Gastrocnemius medialis (tissue), 4 donors: Measurements from ENCODE around the gene CCDC107. TPM values are rescaled to one million over a fixed set of nuclear protein-coding genes. Genes with fewer than 3 reads are reported as not detected.
A peak's percentile ranks its signal among the peaks of the same experiment; 100 is the strongest.

Experiments used
- ATAC-seq, 2 donors: fragments of 150-250 bp; one replicate each; pipeline ENCODE4 v1.9.1; 2016
- DNase-seq, 2 donors: peaks; one replicate each; pipeline ENCODE4 v3.0.0-alpha.2; 2019
- H3K27ac ChIP-seq, 4 donors: fragments of 200-600 bp; sonication (generic); 1 replicate in 1 of 4; 2 replicates in 3 of 4; pipeline ENCODE4 v1.5.1; 2016 to 2018; ENCODE audit warnings: mild to moderate bottlenecking in 2 of 4, moderate library complexity in 1 of 4
- H3K27me3 ChIP-seq, 3 donors: fragments of 200-600 bp; sonication (generic) in 2 of 3; 1 replicate in 1 of 3; 2 replicates in 2 of 3; pipeline versions ENCODE4 v1.5.1 to v1.6.0; 2016 to 2019; ENCODE audit warnings: mild to moderate bottlenecking in 1 of 3, moderate library complexity in 1 of 3
- H3K36me3 ChIP-seq, 2 donors: fragments of 200-600 bp; sonication (generic) in 1 of 2; one replicate each; pipeline ENCODE4 v1.5.1; 2017 to 2018
- H3K4me1 ChIP-seq, 2 donors: fragments of 200-600 bp; sonication (generic) in 1 of 2; one replicate each; pipeline ENCODE4 v1.5.1; 2016 to 2017; ENCODE audit warnings: mild to moderate bottlenecking in 2 of 2
- H3K4me3 ChIP-seq, 4 donors: fragments of 200-600 bp; sonication (generic) in 3 of 4; 1 replicate in 1 of 4; 2 replicates in 3 of 4; pipeline ENCODE4 v1.5.1; 2016 to 2019; ENCODE audit warnings: mild to moderate bottlenecking in 2 of 4
- H3K9me3 ChIP-seq, 3 donors: fragments of 200-600 bp; sonication (generic) in 2 of 3; 1 replicate in 1 of 3; 2 replicates in 2 of 3; pipeline ENCODE4 v1.5.1; 2016 to 2019
- POLR2A ChIP-seq, 2 donors: fragments of 450-650 bp; IDR thresholded peaks; one replicate each; pipeline ENCODE4 v1.6.1; 2017; ENCODE audit warnings: antibody characterized with exemption in 2 of 2, mild to moderate bottlenecking in 2 of 2, moderate library complexity in 2 of 2
- in situ Hi-C, 4 donors: fragments of 200-750 bp; cut with MboI; loops; one replicate each; pipeline versions ENCODE4 v1.15.0 to v1.8.0; 2017; ENCODE audit warnings: low sequenced_read_pairs in 4 of 4
- intact Hi-C: fragments of 100-400 bp; cut with DNase I; formaldehyde crosslinking; loops from one replicate; pipeline ENCODE4 v1.15.1; 2023; ENCODE audit warnings: low total_unique reads
- total RNA-seq, 4 donors: library from RNA; depleted of rRNA; stranded (reverse); fragments of >200 nt; gene quantifications; one replicate each; pipeline versions ENCODE4 v1.1.0 to v1.2.3, GENCODE V29; 2016
- TF ChIP-seq, protein P1 (sequence below), 5 experiments: fragments of 450-650 bp in 3 of 5; fragments of 200-600 bp in 2 of 5; sonication (generic) in 2 of 5; IDR thresholded peaks in 4 of 5; conservative IDR thresholded peaks in 1 of 5; 1 replicate in 4 of 5; 2 replicates in 1 of 5; pipeline ENCODE4 v1.5.1; 2016 to 2019; ENCODE audit warnings: antibody characterized with exemption in 5 of 5, mild to moderate bottlenecking in 3 of 5, moderate library complexity in 3 of 5

Gene CCDC107
- total RNA-seq, 4 donors from 2014 or later, result 21.9 to 45.3 (median 31.5) TPM

DNA sequence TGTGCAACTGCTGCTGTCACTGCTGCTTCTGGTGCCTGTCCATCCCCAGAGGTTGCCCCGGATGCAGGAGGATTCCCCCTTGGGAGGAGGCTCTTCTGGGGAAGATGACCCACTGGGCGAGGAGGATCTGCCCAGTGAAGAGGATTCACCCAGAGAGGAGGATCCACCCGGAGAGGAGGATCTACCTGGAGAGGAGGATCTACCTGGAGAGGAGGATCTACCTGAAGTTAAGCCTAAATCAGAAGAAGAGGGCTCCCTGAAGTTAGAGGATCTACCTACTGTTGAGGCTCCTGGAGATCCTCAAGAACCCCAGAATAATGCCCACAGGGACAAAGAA, 15.9 kb downstream of the CCDC107 start:
- H3K4me3 ChIP-seq, result no peak overlapping the region
- no peaks in the 10 kb centered on the region for H3K27me3 ChIP-seq
- TF ChIP-seq POLR2A (IDR thresholded peaks at IDR 0.05), result no peak
- TF ChIP-seq, protein P1, sequence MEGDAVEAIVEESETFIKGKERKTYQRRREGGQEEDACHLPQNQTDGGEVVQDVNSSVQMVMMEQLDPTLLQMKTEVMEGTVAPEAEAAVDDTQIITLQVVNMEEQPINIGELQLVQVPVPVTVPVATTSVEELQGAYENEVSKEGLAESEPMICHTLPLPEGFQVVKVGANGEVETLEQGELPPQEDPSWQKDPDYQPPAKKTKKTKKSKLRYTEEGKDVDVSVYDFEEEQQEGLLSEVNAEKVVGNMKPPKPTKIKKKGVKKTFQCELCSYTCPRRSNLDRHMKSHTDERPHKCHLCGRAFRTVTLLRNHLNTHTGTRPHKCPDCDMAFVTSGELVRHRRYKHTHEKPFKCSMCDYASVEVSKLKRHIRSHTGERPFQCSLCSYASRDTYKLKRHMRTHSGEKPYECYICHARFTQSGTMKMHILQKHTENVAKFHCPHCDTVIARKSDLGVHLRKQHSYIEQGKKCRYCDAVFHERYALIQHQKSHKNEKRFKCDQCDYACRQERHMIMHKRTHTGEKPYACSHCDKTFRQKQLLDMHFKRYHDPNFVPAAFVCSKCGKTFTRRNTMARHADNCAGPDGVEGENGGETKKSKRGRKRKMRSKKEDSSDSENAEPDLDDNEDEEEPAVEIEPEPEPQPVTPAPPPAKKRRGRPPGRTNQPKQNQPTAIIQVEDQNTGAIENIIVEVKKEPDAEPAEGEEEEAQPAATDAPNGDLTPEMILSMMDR (IDR thresholded peaks at IDR 0.05 in 4 of 5, conservative IDR thresholded peaks at IDR 0.05 in 1 of 5), result no peak
- H3K36me3 ChIP-seq, result no peaks in the 10 kb centered on the region
- H3K9me3 ChIP-seq, result no peaks in the 10 kb centered on the region
- in situ Hi-C loops (loop anchor here in 1 of 4 donors (25.0 kb wide), 1 partner anchor 112 kb away; a partner anchor contains a TSS), intact Hi-C loops (no loop called here)
- DNase-seq, result no peak
- peaks cover 7 to 24% of the 10 kb centered on the region in 2 donors for H3K4me1 ChIP-seq
- no peak for ATAC-seq
- peak overlapping the region in 2 of 4 donors; percentile 22 to 38 for H3K27ac ChIP-seq

DNA sequence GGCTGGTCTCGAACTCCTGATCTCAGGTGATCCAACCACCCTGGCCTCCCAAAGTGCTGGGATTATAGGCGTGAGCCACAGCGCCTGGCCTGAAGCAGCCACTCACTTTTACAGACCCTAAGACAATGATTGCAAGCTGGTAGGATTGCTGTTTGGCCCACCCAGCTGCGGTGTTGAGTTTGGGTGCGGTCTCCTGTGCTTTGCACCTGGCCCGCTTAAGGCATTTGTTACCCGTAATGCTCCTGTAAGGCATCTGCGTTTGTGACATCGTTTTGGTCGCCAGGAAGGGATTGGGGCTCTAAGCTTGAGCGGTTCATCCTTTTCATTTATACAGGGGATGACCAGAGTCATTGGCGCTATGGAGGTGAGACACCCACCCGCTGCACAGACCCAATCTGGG, 17.1 kb downstream of the CCDC107 start:
- no peak for TF ChIP-seq POLR2A (IDR thresholded peaks at IDR 0.05)
- TF ChIP-seq, protein P1 (IDR thresholded peaks at IDR 0.05 in 4 of 5, conservative IDR thresholded peaks at IDR 0.05 in 1 of 5), result no peak
- ATAC-seq (no peak), DNase-seq (no peak)
- intact Hi-C loops (no loop called here), in situ Hi-C loops (no loop called here)
- Histone ChIP-seq H3K36me3 (no peaks in the 10 kb centered on the region), H3K27ac (no peak overlapping the region), H3K4me1 (peaks cover 7 to 24% of the 10 kb centered on the region in 2 donors), H3K4me3 (peak overlapping the region; percentile 49 to 81 (median 56)), H3K27me3 (no peaks in the 10 kb centered on the region), H3K9me3 (no peaks in the 10 kb centered on the region)

DNA sequence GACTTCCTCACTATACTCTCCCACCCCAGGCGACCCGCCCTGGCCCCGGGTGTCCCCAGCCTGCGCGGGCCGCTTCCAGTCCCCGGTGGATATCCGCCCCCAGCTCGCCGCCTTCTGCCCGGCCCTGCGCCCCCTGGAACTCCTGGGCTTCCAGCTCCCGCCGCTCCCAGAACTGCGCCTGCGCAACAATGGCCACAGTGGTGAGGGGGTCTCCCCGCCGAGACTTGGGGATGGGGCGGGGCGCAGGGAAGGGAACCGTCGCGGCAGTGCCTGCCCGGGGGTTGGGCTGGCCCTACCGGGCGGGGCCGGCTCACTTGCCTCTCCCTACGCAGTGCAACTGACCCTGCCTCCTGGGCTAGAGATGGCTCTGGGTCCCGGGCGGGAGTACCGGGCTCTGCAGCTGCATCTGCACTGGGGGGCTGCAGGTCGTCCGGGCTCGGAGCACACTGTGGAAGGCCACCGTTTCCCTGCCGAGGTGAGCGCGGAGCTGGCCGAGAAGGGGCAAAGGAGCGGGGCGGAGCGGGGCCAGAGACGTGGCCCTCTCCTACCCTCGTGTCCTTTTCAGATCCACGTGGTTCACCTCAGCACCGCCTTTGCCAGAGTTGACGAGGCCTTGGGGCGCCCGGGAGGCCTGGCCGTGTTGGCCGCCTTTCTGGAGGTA, 17.8 kb downstream of the CCDC107 start:
- no peaks in the 10 kb centered on the region for H3K27me3 ChIP-seq
- H3K4me1 ChIP-seq, result peaks cover 7 to 24% of the 10 kb centered on the region in 2 donors
- peak overlapping the region; percentile 49 to 81 (median 56) for H3K4me3 ChIP-seq
- ATAC-seq (peak in 1 of 2 donors; percentile 12), DNase-seq (no peak)
- TF ChIP-seq, protein P1 (IDR thresholded peaks at IDR 0.05 in 4 of 5, conservative IDR thresholded peaks at IDR 0.05 in 1 of 5), result no peak
- TF ChIP-seq POLR2A (IDR thresholded peaks at IDR 0.05), result no peak
- intact Hi-C loops, result no loop called here
- in situ Hi-C loops, result no loop called here
- H3K27ac ChIP-seq, result no peak overlapping the region
- no peaks in the 10 kb centered on the region for H3K36me3 ChIP-seq
- no peaks in the 10 kb centered on the region for H3K9me3 ChIP-seq

DNA sequence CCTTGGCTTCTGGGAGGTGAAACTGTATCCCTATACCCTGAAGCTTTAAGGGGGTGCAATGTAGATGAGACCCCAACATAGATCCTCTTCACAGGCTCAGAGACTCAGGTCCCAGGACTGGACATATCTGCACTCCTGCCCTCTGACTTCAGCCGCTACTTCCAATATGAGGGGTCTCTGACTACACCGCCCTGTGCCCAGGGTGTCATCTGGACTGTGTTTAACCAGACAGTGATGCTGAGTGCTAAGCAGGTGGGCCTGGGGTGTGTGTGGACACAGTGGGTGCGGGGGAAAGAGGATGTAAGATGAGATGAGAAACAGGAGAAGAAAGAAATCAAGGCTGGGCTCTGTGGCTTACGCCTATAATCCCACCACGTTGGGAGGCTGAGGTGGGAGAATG, 21.0 kb downstream of the CCDC107 start:
- intact Hi-C loops, result no loop called here
- no peak for DNase-seq
- no peaks in the 10 kb centered on the region for H3K9me3 ChIP-seq
- no peak for TF ChIP-seq POLR2A (IDR thresholded peaks at IDR 0.05)
- TF ChIP-seq, protein P1 (IDR thresholded peaks at IDR 0.05 in 4 of 5, conservative IDR thresholded peaks at IDR 0.05 in 1 of 5), result no peak
- no peak for ATAC-seq
- H3K36me3 ChIP-seq, result peaks cover 0 to 15% of the 10 kb centered on the region in 2 donors
- no peak overlapping the region for H3K27ac ChIP-seq
- H3K4me3 ChIP-seq, result no peak overlapping the region
- H3K4me1 ChIP-seq, result peaks cover under 1 to 12% of the 10 kb centered on the region in 2 donors
- no peaks in the 10 kb centered on the region for H3K27me3 ChIP-seq
- in situ Hi-C loops, result no loop called here
